GM12891 (cell line): ENCODE results near the gene TROAP.
A peak's percentile ranks its signal among the peaks of the same experiment; 100 is the strongest.

ENCODE experiments used
- DNase-seq: peaks from one replicate; pipeline ENCODE4 v3.0.0; 2011; ENCODE audit warnings: low spot score; ENCODE audit not compliant: insufficient read length
- FAIRE-seq: peaks from 2 replicates; lab custom pipeline; 2011; peaks lifted over from hg19 to GRCh38; lab: Jason Lieb, UNC
- PAX5 ChIP-seq: IDR thresholded peaks from 2 replicates; pipeline ENCODE4 v1.6.1; 2011; ENCODE audit warnings: low read length, moderate library complexity, mild to moderate bottlenecking; ENCODE audit not compliant: insufficient read depth, severe bottlenecking
- POLR2A ChIP-seq: IDR thresholded peaks from 2 replicates; pipeline ENCODE4 v1.6.1; 2011; ENCODE audit warnings: low read depth, low read length, control low read depth
- POLR2AphosphoS5 ChIP-seq: IDR thresholded peaks from 2 replicates; pipeline ENCODE4 v1.6.1; 2011; ENCODE audit warnings: low read depth, low read length, control low read depth
- POU2F2 ChIP-seq: IDR thresholded peaks from 2 replicates; pipeline ENCODE4 v1.6.1; 2011; ENCODE audit warnings: low read depth, mild to moderate bottlenecking, control low read depth, low read length, moderate library complexity
- SPI1 ChIP-seq: IDR thresholded peaks from 2 replicates; pipeline ENCODE4 v1.6.1; 2011; ENCODE audit warnings: low read depth, low read length, control low read depth
- TAF1 ChIP-seq: IDR thresholded peaks from 2 replicates; pipeline ENCODE4 v1.6.1; 2011; ENCODE audit warnings: low read depth, low read length, control low read depth

TROAP gene

DNA sequence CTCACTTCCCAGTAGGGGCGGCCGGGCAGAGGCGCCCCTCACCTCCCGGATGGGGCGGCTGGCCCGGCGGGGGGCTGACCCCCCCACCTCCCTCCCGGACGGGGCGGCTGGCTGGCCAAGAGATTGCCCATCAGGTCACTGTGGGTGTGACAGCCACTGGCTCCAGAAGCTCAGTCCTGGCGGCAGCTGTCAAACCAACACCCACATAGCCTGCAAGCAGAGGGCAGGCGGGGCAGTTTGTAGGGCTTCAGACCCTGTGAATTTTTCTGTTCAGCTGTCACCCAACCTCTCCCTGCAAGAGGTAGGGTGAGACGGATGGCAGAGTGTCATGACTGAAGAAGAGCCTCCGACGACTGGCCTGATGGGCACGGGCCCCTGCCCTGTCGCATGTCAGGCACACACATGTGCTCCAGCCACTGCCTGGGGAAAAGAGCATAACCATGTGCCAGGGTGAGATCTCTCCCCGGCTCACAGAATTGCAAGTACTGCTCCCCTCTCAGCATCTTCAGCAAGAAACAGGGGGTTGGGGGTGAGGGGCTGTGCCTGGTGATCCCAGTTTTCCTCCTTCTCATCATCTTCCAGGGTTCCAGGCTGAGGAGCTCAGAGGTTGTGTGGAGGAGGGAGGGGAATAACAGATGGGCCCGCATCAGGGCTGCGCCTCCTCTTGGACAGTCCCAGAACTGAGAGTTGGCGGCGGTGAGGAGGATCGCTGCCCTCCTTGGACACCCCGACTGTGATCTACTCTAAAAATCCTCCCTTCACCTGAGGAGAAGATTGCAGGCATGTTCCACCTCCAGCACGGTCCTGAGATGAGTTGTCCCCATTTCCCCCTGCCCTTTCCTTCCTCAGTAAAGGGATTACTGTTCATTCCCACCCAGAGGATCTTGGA, 39.3 kb upstream of the TROAP start:
- no peak for TF ChIP-seq PAX5
- TF ChIP-seq POLR2A: no peak
- no peak for TF ChIP-seq POLR2AphosphoS5
- FAIRE-seq (no peak), DNase-seq (no peak)

DNA sequence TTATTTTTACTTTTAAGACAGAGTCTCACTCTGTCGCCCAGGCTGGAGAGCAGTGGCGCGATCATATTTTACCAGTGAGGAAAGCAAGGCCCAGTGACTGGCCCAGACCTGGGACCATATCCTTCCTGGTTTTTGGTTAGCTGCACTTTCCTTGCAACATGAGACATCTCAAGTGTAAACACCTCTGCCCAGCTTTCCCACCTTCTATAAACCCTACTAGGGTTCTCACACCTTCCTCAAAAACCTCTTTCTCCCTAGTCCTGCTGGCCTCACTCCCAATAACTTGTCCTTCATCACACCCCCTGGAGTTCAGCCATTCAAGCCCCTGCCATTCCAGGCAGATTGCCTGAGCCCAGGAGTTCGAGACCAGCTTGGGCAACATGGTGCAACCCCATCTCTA, 38.4 kb upstream of the TROAP start:
- DNase-seq (no peak), FAIRE-seq (no peak)

DNA sequence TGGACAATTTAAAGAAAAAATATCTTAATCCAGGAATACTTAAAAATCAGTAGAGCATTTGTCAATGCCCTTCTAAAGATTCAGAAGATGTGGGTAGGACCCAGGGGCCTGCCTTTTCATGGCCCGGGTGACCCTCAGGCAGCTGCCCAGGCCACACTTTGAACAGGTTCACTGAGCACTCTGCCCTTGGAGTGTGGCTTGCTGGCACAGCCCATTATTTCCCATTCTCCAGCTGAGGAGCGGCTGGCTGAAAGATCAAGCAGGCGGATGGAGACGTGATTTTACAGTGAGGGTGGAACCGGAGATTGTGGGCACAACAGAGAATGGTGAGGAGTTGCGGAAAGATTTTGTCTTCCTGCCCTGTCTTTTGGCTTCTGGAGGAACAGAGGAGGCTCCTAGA, 35.2 kb upstream of the TROAP start:
- DNase-seq: no peak
- TF ChIP-seq POU2F2: no peak
- TF ChIP-seq POLR2AphosphoS5: no peak
- TF ChIP-seq SPI1: no peak
- TF ChIP-seq TAF1: no peak
- TF ChIP-seq PAX5: no peak
- TF ChIP-seq POLR2A: no peak
- FAIRE-seq: no peak

More for the DNA sequence above, 38.4 kb upstream of the TROAP start:
- TF ChIP-seq POLR2A: no peak
- no peak for TF ChIP-seq POLR2AphosphoS5
- no peak for TF ChIP-seq TAF1
- no peak for TF ChIP-seq POU2F2
- TF ChIP-seq PAX5: no peak
- no peak for TF ChIP-seq SPI1

DNA sequence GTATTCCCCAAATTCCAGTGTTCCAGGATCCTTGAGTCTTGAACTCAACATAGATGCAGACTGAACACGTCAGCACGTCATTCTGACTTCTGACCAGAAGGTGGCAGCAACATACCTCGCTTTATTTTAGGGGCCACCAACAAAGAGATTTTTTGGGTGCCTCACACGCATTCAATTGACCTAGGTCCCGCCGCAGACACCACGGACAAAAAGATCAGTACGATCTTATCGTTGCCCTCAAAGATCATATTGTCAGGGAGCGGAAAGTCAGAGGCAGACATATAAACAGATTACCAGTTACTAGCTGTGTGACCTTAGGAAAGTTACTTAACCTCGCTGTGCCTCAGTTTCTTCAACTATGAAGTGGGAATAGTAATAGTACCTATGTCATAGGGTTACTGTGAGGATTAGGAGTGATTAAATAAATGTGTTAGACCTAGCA, 34.6 kb upstream of the TROAP start:
- peak; percentile 90 for FAIRE-seq
- peak; percentile 51 for DNase-seq
- no peak for TF ChIP-seq TAF1
- no peak for TF ChIP-seq SPI1
- no peak for TF ChIP-seq PAX5
- TF ChIP-seq POLR2AphosphoS5: no peak
- no peak for TF ChIP-seq POU2F2
- TF ChIP-seq POLR2A: no peak

DNA sequence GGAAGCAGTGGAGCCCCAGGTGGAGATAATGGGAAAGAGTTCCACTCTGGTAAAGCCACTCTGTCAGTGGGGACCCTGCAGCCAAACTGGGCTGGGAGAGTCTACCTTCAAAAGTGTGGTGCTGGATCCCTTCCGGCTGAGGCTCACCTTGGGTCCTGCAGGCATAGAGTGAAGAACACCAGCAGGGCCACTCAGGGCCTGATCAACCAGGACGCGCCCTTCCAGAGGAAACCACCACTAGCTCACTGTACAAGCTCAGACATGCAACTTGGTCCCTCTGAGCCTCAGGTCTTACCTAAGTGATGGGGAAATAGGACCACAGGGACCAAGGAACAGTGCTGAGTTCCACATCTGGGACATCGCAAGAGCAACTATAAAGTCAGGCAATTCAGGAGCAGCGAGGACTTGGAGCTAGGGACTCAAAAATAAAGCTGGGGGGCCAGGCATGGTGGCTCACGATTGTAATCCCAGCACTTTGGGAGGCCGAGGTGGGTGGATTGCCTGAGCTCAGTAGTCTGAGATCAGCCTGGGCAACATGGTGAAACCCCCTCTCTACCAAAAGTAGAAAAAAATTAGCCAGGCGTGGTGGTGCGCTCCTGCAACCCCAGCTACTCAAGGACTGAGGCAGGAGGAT, 34.0 kb upstream of the TROAP start:
- DNase-seq (no peak), FAIRE-seq (no peak)
- TF ChIP-seq SPI1: no peak
- TF ChIP-seq TAF1: no peak
- TF ChIP-seq POLR2AphosphoS5: no peak
- no peak for TF ChIP-seq POLR2A
- TF ChIP-seq POU2F2: no peak
- no peak for TF ChIP-seq PAX5

DNA sequence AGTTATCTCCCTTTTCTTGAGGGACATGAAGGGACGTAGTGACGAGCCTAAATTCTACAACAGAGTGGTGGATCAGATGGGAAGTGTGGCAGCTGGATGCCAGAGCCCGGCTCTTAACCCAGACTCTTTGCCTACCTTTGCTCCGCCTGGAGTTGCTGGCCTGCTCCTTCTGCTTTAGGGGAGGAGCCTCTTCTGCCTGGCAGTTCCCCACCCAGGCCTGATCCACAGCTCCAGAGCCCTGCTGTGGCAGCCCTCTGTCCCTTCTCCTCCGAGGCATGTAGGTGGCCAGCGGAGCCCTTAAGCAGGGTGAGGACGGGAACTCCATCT, 30.4 kb upstream of the TROAP start:
- FAIRE-seq (no peak), DNase-seq (no peak)
- TF ChIP-seq PAX5 (no peak), POLR2A (no peak), TAF1 (no peak), POU2F2 (no peak), POLR2AphosphoS5 (no peak), SPI1 (no peak)

DNA sequence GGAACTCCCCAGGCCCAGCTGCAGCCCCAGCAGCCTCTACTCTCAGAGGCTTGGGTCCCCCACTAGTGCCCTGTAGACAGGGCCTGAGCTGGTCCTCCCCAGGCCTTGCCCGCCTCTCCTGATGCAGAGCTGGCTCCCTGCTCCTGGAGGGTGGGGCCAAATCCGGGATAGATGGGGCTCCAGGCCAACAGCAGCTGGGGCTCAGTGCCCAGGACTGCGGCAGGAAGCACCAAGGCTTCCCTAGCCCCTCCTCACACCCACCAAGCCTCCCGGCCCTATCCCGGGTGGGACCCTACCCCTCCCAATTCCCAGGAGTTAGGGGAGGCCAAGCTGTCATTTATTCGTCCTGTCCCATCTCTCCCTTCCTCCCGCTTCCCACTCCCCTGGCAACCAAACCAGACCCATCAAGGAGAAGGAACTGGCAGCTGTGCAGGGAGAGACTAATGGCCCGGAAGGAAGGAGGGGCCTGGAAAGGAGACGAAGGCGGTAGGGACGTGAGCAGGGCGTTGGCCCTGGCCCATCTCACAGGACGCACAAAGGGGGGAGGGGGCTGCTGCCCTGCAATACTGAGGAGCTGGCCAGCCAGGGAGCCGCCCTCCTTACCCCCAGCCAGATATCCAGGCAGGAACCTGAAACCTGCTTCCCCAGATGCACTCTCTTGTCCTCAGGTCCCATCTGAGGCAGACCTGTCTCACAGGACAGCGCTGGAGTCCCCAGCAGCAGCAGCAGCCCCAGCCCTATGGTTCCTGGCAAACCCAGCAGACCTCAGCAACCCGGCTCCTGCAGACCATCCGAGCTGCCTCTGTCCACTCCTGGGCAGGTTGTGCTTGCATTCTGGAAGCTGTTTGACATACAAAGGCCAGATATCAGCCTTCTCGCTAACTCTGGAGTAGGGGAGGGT, 29.7 kb upstream of the TROAP start:
- TF ChIP-seq PAX5 (no peak), TAF1 (no peak), POLR2A (no peak)
- DNase-seq (no peak), FAIRE-seq (no peak)

DNA sequence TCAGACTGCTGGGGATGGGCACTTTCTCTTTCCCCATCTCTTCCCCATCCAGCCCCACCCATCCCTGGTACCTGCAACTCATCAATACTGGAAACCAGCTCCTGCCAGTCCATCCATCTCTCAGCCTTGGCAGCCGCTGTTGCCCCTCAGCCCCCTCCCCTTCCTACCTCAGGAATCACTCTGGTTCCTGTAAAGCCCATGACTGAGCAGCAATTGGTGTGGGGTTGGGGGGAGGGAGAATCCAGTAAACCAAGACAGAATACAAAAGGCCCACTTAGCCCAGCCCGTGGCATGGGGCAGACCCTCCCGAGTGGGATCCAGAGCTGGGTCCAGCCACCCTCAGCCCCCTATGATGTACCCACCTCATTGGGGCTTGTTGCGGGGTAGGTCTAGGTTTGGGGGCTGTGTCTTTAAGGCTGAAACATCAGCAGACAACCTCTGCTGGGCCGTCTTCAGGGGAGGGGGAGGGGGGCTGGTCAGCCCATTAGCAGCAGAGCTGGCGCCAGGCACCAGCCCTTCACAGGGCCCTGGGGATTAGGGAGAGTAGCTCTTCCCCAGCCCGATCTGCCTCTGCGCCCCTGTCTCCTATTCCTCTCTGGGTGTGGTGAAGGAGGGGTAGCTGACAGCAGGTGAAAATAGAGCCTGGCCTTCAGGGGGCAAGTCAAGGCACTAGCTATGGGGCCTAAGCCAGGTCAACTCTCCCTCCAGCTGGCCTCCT, 28.8 kb upstream of the TROAP start:
- TF ChIP-seq POU2F2: no peak
- no peak for TF ChIP-seq TAF1
- no peak for TF ChIP-seq PAX5
- TF ChIP-seq POLR2A: no peak
- no peak for TF ChIP-seq SPI1
- TF ChIP-seq POLR2AphosphoS5: no peak
- no peak for DNase-seq
- FAIRE-seq: no peak

DNA sequence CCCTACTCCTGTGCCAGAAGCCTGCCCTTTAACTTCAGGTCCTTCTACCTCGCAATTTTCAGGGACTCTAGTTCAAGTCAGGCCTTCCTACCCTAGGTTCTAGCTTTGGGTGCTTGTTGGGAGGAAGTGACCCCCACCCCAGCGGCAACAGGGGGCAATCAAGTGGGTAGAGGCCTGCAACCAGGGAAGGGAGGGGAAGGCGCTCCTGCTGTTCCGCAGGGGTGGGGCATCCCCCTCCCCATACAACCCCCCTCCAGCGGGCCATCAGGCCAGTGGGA, 28.3 kb upstream of the TROAP start:
- TF ChIP-seq POLR2A: no peak
- TF ChIP-seq PAX5: no peak
- TF ChIP-seq SPI1: no peak
- TF ChIP-seq TAF1: no peak
- TF ChIP-seq POLR2AphosphoS5: no peak
- TF ChIP-seq POU2F2: no peak
- FAIRE-seq (no peak), DNase-seq (no peak)
